KMS-11 (cell line): Measurements from ENCODE around the gene DCTN2.

Experiments used
- H2AFZ ChIP-seq: fragments of 200-600 bp; sonication (generic); 2 replicates; pipeline ENCODE4 v1.6.1; 2016; ENCODE audit warnings: antibody characterized with exemption, mixed run types, low read depth
- H3K27ac ChIP-seq: fragments of 200-600 bp; sonication (generic); 2 replicates; pipeline ENCODE4 v1.6.1; 2016; ENCODE audit warnings: mild to moderate bottlenecking, mixed run types
- H3K27me3 ChIP-seq: fragments of 200-600 bp; sonication (generic); 2 replicates; pipeline ENCODE4 v1.6.1; 2017; ENCODE audit warnings: mild to moderate bottlenecking, low read depth, mixed run types, moderate library complexity; ENCODE audit not compliant: insufficient read depth
- H3K36me3 ChIP-seq: fragments of 200-600 bp; sonication (generic); 2 replicates; pipeline ENCODE4 v1.6.1; 2017; ENCODE audit warnings: mild to moderate bottlenecking, mixed run types; ENCODE audit not compliant: insufficient read depth
- H3K4me1 ChIP-seq: fragments of 200-600 bp; sonication (generic); 2 replicates; pipeline ENCODE4 v1.6.1; 2016; ENCODE audit warnings: mild to moderate bottlenecking, low read depth, mixed run types; ENCODE audit not compliant: poor library complexity, severe bottlenecking
- H3K4me2 ChIP-seq: fragments of 200-600 bp; sonication (generic); 2 replicates; pipeline ENCODE4 v1.7.0; 2016; ENCODE audit warnings: mild to moderate bottlenecking, mixed run types
- H3K4me3 ChIP-seq: fragments of 200-600 bp; sonication (generic); IDR thresholded peaks from 2 replicates; pipeline ENCODE4 v1.6.1; 2017; ENCODE audit warnings: low read depth, low read length, mixed read lengths; ENCODE audit not compliant: insufficient read depth
- H3K79me2 ChIP-seq: fragments of 200-600 bp; sonication (generic); 2 replicates; pipeline ENCODE4 v1.6.1; 2016; ENCODE audit warnings: low read depth, mixed run types; ENCODE audit not compliant: insufficient read depth
- H3K9ac ChIP-seq: fragments of 200-600 bp; sonication (generic); 2 replicates; pipeline ENCODE4 v1.6.1; 2016; ENCODE audit warnings: mild to moderate bottlenecking, mixed run types
- H4K20me1 ChIP-seq: fragments of 200-600 bp; sonication (generic); 2 replicates; pipeline ENCODE4 v1.6.1; 2016; ENCODE audit warnings: mild to moderate bottlenecking, mixed run types; ENCODE audit not compliant: insufficient read depth
- TF ChIP-seq, protein P1 (sequence below): fragments of 200-600 bp; sonication (generic); conservative IDR thresholded peaks from 2 replicates; pipeline ENCODE4 v1.6.1; 2017; ENCODE audit warnings: low read depth, mild to moderate bottlenecking, antibody characterized with exemption, low read length, moderate library complexity, mixed read lengths

Gene DCTN2

DNA sequence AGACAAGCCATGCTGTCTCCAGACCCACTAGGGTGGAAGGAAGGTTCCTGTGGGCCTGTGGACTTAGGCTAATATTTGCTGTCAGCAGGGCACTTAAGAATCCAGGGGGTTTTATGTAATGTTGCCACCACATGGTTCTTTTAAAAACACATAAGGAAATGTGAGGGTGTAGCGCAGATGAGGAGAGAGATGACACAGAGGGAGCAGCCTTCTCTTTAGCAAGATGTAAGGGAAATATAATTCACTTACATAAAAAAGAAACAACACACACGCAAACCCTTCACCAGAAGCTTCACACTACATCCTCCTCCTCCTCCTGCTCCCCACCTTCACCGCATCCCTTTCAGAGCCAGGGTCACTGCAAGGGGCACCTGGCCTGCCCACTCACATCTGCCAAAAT lies 39.1 kb upstream of the DCTN2 start:
- Histone ChIP-seq H2AFZ (no peak overlapping the region), H3K4me2 (no peak overlapping the region), H4K20me1 (no peaks in the 10 kb centered on the region), H3K27ac (no peak overlapping the region), H3K27me3 (no peaks in the 10 kb centered on the region; the same call in 1 of the 2 replicates), H3K4me3 (no peak overlapping the region), H3K4me1 (peaks cover 15% of the 10 kb centered on the region), H3K9ac (no peak overlapping the region), H3K36me3 (no peaks in the 10 kb centered on the region), H3K79me2 (no peaks in the 10 kb centered on the region)
- TF ChIP-seq, protein P1, sequence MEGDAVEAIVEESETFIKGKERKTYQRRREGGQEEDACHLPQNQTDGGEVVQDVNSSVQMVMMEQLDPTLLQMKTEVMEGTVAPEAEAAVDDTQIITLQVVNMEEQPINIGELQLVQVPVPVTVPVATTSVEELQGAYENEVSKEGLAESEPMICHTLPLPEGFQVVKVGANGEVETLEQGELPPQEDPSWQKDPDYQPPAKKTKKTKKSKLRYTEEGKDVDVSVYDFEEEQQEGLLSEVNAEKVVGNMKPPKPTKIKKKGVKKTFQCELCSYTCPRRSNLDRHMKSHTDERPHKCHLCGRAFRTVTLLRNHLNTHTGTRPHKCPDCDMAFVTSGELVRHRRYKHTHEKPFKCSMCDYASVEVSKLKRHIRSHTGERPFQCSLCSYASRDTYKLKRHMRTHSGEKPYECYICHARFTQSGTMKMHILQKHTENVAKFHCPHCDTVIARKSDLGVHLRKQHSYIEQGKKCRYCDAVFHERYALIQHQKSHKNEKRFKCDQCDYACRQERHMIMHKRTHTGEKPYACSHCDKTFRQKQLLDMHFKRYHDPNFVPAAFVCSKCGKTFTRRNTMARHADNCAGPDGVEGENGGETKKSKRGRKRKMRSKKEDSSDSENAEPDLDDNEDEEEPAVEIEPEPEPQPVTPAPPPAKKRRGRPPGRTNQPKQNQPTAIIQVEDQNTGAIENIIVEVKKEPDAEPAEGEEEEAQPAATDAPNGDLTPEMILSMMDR: no peak

DNA sequence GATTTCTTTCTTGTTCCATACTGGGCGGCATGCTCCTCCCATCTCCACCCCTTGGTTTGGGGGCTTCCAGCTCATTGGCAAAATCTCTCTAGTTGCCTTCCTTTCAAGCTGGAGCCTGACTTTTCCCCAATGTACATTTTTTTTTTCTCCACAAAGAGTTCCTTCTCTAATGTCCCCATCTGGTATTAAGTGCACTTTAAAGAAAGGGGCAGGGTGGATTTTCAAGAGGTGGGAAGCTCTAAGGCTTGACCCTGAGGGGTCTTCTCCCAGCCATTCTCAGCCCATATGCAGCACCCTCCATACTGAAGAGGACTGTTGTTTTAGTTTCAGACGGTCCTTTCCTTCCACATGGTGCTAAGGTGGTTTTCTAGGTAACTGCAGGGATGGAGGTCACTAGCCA lies 38.2 kb upstream of the DCTN2 start:
- H3K4me1 ChIP-seq: peaks cover 9% of the 10 kb centered on the region
- H3K27ac ChIP-seq: no peak overlapping the region
- H3K4me3 ChIP-seq: no peak overlapping the region
- no peaks in the 10 kb centered on the region for H4K20me1 ChIP-seq
- H3K27me3 ChIP-seq: no peaks in the 10 kb centered on the region; the same call in 1 of the 2 replicates
- no peak overlapping the region for H3K4me2 ChIP-seq
- H3K36me3 ChIP-seq: no peaks in the 10 kb centered on the region
- H3K9ac ChIP-seq: no peak overlapping the region
- TF ChIP-seq, protein P1: no peak
- no peaks in the 10 kb centered on the region for H3K79me2 ChIP-seq
- H2AFZ ChIP-seq: no peak overlapping the region

DNA sequence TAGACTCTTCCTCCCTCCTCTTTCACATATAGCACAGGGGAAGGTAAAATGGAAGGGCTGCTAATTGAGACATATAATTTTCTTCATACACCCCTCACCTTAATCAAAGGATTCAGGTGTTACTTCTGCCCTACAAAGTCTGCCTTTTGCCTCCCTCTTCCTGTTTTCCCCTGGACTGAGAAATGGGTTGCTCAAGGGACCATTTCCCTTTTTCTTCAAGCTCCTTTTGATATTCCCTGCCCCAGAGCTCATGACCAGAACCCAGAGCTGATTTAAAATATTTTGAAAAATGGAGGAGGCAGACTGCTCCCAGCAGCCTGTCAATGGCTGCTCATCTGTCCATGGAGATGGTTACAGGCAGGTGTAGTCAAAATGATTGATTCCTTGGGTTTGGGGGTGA lies 37.7 kb upstream of the DCTN2 start:
- Histone ChIP-seq H3K79me2 (no peaks in the 10 kb centered on the region), H3K4me1 (peaks cover 8% of the 10 kb centered on the region), H3K36me3 (no peaks in the 10 kb centered on the region), H2AFZ (no peak overlapping the region), H3K27me3 (no peaks in the 10 kb centered on the region; the same call in 1 of the 2 replicates), H3K4me2 (no peak overlapping the region), H3K27ac (no peak overlapping the region), H3K9ac (no peak overlapping the region), H4K20me1 (no peaks in the 10 kb centered on the region), H3K4me3 (no peak overlapping the region)
- TF ChIP-seq, protein P1: no peak

DNA sequence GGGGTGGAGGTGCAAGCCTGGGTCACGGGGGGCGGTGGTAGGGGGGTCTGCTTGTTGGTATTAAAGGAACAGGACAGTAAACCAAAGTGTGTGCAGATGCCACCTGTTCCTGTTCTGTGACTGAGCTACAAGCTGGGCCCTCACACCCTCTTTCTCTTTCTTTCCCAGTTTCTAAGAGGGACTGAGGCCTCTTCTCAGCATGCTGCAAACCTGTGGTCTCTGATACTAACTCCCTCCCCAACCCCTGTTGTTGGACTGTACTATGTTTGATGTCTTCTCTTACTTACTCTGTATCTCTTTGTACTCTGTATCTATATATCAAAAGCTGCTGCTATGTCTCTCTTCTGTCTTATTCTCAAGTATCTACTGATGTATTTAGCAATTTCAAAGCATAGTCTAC lies 37.1 kb upstream of the DCTN2 start:
- Histone ChIP-seq H3K9ac (no peak overlapping the region), H3K4me2 (no peak overlapping the region), H3K36me3 (no peaks in the 10 kb centered on the region), H3K4me3 (no peak overlapping the region), H3K27ac (no peak overlapping the region), H3K79me2 (no peaks in the 10 kb centered on the region), H2AFZ (no peak overlapping the region), H3K27me3 (no peaks in the 10 kb centered on the region; the same call in 1 of the 2 replicates), H4K20me1 (no peaks in the 10 kb centered on the region), H3K4me1 (peaks cover 8% of the 10 kb centered on the region)
- TF ChIP-seq, protein P1: no peak
